ENCODE data around the gene POLR3E.
A peak's percentile ranks its signal among the peaks of the same experiment; 100 is the strongest.

Gene POLR3E

GRCh38 chr16:22297114-22297870 lies at the start of gene POLR3E:
POLR3E (plus strand) TSS chr16:22297409; CDS start chr16:22302969, 5,560 bp downstream.
- DNase-seq (ENCODE audit: low read depth) = peak; percentile 100

- DNase-seq (ENCODE audit: low read depth) = no peak
Observed at GRCh38 chr16:22250522-22250921, 46.7 kb upstream of the POLR3E start.

GRCh38 chr16:22252317-22252716 lies 44.9 kb upstream of the POLR3E start:
- no peak for DNase-seq (ENCODE audit: low read depth)

GRCh38 chr16:22253272-22253671 lies 43.9 kb upstream of the POLR3E start:
- no peak for DNase-seq (ENCODE audit: low read depth)

- no peak for DNase-seq (ENCODE audit: low read depth)
Observed at GRCh38 chr16:22255335-22255734, 41.9 kb upstream of the POLR3E start.

GRCh38 chr16:22257440-22257839 lies 39.8 kb upstream of the POLR3E start:
- no peak for DNase-seq (ENCODE audit: low read depth)

- DNase-seq (ENCODE audit: low read depth) = no peak
Observed at GRCh38 chr16:22260490-22260889, 36.7 kb upstream of the POLR3E start.

- no peak for DNase-seq (ENCODE audit: low read depth)
Observed at GRCh38 chr16:22262460-22262859, 34.7 kb upstream of the POLR3E start.

GRCh38 chr16:22264786-22265185 lies 32.4 kb upstream of the POLR3E start:
- DNase-seq (ENCODE audit: low read depth) = no peak

- DNase-seq (ENCODE audit: low read depth) = no peak
Observed at GRCh38 chr16:22265351-22265750, 31.9 kb upstream of the POLR3E start.

GRCh38 chr16:22266546-22266945 lies 30.7 kb upstream of the POLR3E start:
- DNase-seq (ENCODE audit: low read depth) = no peak

GRCh38 chr16:22267764-22268163 lies 29.4 kb upstream of the POLR3E start:
- DNase-seq (ENCODE audit: low read depth) = no peak

GRCh38 chr16:22270525-22270924 lies 26.7 kb upstream of the POLR3E start:
- DNase-seq (ENCODE audit: low read depth) = no peak

- no peak for DNase-seq (ENCODE audit: low read depth)
Observed at GRCh38 chr16:22272870-22273650, 24.1 kb upstream of the POLR3E start.

- DNase-seq (ENCODE audit: low read depth) = no peak
Observed at GRCh38 chr16:22274916-22275315, 22.3 kb upstream of the POLR3E start.

GRCh38 chr16:22278441-22279230 lies 18.6 kb upstream of the POLR3E start:
- no peak for DNase-seq (ENCODE audit: low read depth)

- DNase-seq (ENCODE audit: low read depth) = no peak
Observed at GRCh38 chr16:22282254-22282892, 14.8 kb upstream of the POLR3E start.

GRCh38 chr16:22284637-22285036 lies 12.6 kb upstream of the POLR3E start:
- no peak for DNase-seq (ENCODE audit: low read depth)

- no peak for DNase-seq (ENCODE audit: low read depth)
Observed at GRCh38 chr16:22285080-22285479, 12.1 kb upstream of the POLR3E start.

GRCh38 chr16:22291020-22291419 lies 6.2 kb upstream of the POLR3E start:
- no peak for DNase-seq (ENCODE audit: low read depth)

GRCh38 chr16:22291860-22292318 lies 5.3 kb upstream of the POLR3E start:
- no peak for DNase-seq (ENCODE audit: low read depth)

GRCh38 chr16:22292320-22292719 lies 4.9 kb upstream of the POLR3E start:
- DNase-seq (ENCODE audit: low read depth) = no peak
